HT-29 (cell line): ENCODE data around the gene KIF5B. TPM values are rescaled to one million over a fixed set of nuclear protein-coding genes. Genes with fewer than 3 reads are reported as not detected.

Source experiments
- DNase-seq: peaks from one replicate; pipeline ENCODE4 v3.0.0-alpha.2; 2015; ENCODE audit warnings: low spot score
- small RNA-seq: library from RNA; depleted of rRNA; stranded (forward); fragments of <200 nt; gene quantifications from one replicate; pipeline ENCODE3, GENCODE V24; 2014
- total RNA-seq: library from RNA; depleted of rRNA; stranded (reverse); fragments of >200 nt; shearing (Covaris generic); gene quantifications from 2 replicates; pipeline ENCODE4 v1.2.3, GENCODE V29; 2014; rRNA removed

KIF5B gene
- total RNA-seq, 1 experiment from 2014 or later: 51.0 TPM

DNA sequence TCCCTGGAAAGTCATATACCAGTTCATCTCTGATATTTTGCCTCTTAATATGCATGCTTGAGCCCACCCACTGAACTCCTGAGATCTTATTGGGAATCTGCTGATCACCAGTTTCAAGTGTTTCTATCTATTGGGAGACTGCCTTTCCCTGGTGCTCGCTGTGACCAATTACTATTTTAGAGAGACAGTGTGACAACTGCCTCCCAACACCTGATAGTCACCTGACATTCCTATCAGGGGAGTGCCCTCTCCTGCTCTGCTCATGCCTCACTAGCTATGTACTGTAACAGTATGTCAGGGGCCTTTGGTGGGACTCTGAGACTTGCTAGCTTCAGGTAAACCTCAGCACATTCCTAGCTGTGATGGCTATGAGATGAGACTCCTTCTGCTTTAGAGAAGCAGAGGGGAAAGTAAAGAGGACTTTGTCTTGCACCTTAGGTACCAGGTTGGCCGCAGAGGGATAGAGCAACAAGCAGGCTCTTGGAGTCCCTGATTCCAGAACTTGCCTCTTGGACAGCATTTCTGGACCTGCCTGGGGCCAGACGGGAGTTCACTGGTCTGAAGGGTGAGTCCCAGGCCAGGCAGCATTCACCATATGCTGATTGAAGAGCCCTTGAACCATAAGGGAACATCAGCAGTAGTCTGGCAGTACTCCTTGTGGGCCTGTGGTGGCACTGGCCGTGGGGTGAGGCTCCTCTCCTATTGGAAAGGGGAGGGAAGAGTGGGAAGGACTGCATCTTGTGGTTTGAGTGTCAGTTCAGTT lies 93.2 kb downstream of the KIF5B start:
- no peak for DNase-seq

DNA sequence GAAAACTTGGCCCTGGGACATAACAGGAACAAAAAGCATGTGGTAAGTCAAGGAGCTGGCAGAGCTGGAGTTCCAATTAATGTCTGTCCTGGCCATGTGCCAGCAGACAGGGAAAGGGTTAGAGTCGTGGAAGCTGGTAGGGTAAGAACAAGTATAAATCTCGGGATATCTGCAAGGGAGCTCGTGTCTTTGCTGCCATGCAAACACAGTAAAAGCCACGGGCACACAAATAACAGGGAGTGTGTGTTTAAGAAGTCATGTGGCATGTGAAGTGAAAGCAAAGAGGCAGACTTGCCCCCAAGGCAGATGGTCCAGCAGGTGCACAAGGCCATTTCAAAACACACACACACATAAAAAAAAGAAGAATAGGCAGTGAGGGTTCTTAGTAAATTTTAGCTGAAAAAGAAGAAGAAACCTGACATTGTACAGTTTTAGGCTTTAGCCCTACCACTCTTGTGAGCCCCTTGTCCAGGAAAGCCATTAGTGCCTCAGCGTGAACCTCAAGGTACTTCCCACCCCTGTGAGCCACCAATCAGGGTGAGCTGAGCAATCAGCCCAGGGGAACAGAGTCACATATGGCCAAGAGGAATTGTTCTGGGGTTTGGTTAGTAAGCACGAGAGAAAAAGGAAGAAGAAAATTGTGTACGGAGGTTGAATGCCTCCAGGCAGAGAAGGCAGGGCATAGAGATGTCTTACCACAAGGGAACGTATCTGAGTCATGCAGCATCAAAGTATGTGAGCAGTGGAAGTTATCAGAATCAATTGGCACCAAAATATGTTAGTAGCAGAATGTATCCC lies 94.7 kb downstream of the KIF5B start:
- no peak for DNase-seq

DNA sequence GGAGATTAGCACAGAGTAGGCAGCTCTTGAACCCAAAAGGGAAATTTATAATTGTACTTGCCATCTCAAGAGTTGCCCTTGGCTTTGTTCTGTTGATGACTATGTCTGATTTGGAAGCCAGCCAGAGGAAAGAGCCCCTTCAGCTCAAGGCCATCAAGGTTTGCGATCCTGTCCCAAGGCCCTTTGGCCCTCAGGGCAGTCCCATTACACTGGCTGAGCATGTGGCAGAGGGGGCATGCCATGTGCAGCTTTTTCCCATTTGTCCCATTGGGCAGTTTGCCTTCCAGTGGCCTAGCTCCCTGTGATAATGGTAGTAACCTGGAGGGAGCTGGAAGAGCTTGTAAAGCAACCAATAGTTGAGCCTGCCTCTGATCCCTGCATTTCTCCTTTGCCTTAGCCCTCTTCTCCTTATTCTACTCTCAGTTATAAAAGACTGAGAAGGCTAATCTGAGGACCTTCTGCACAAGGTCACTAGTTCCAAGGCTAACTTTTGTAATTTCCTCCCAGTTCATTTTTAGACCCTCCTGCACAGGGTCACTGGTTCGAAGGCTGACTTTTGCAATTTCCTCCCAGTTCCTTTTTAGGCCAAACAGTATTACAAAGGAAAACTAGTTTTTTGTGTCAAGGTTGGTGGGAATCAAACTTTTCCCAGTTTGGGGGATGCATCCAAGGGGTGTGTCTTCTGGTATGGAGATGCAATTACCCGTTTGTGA lies 96.6 kb downstream of the KIF5B start:
- DNase-seq: no peak

Small RNA genes lying within 50 kb of the gene (small RNA-seq; reads per million reads assigned to genes)
- gene RF00019: not detected
- not detected for gene RN7SL825P

Other genes starting within 250 kb of the KIF5B start
- 24.5 and 27.2 TPM in 2 replicates for gene ARHGAP12, start 127.6 kb downstream of the KIF5B start, total RNA-seq